ENCODE measurements around the gene AK1. TPM values are rescaled to one million over a fixed set of nuclear protein-coding genes. Genes with fewer than 3 reads are reported as not detected.

The AK1 gene
- polyA plus RNA-seq, 1 of the 3 experiments (the other 2 are of a cell fraction): 125 TPM

DNA sequence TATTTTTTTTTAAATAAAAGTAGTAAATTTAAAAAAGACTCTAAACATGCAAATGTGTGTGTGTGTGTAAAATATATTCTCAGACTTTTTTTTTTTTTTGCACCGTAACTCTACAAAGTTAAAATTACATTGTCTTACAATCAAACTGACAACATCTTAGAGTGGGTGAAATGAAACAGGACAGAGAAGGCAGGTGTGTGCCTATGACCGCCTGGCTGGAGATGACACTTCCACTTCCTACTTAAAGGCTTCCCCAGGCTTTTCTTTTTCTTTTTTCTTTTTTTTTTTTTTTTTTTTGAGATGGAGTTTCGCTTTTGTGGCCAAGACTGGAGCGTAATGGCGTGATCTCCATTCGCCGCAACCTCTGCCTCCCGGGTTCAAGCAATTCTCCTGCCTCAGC is 2.7 kb upstream of the AK1 start:
- DNase-seq: no peak
- H3K9ac ChIP-seq: no peak overlapping the region
- CTCF ChIA-PET: interaction anchor here (2.5 kb wide), 1 partner anchor 10 kb away, joined by 14 read pairs; no protein-coding TSS in a partner anchor
- TF ChIP-seq MXI1 (IDR thresholded peaks at IDR 0.05; ENCODE audit: low read depth, low read length) (no peak), RCOR1 (IDR thresholded peaks at IDR 0.05; ENCODE audit: low read length) (no peak), EP300 (IDR thresholded peaks at IDR 0.05; ENCODE audit: borderline replicate concordance in 1 of 2, low read depth in 1 of 2, low read length in 1 of 2) (no peak)
- no peak overlapping the region for H3K27ac ChIP-seq (ENCODE audit: low read depth in 2 of 2, low read length in 1 of 2)
- no peaks in the 10 kb centered on the region for H3K9me2 ChIP-seq
- H3K4me2 ChIP-seq: no peak overlapping the region
- no peak overlapping the region for H2AFZ ChIP-seq (ENCODE audit: low read depth)
- no peaks in the 10 kb centered on the region for H4K20me1 ChIP-seq (ENCODE audit: insufficient read depth)
- H3K9me3 ChIP-seq: no peaks in the 10 kb centered on the region
- H3F3A ChIP-seq (replicated peaks; ENCODE audit: insufficient read depth): peaks cover 6% of the 10 kb centered on the region
- H3K36me3 ChIP-seq (replicated peaks in 1 of 2; ENCODE audit: control insufficient read depth in 1 of 2, insufficient read depth in 2 of 2, low read length in 1 of 2): no peaks in the 10 kb centered on the region
- peaks cover 7% of the 10 kb centered on the region; the same call in 1 of the 2 replicates for H3K79me2 ChIP-seq (ENCODE audit: insufficient read depth)
- POLR2A ChIA-PET: no interaction called here
- H3K4me1 ChIP-seq (ENCODE audit: control insufficient read depth in 1 of 2, insufficient read depth in 2 of 2, low read depth in 1 of 2, low read length in 1 of 2): peaks cover 21 to 39% of the 10 kb centered on the region in 2 experiments; a peak in 2 of 4 replicates
- WGBS (ENCODE audit: low lambda C conversion rate): 82% methylated on average over 8 of the region's 8 CpGs
- no peaks in the 10 kb centered on the region for H3K27me3 ChIP-seq (ENCODE audit: insufficient read depth)
- no peak overlapping the region for H3K4me3 ChIP-seq (ENCODE audit: low read depth in 2 of 2, low read length in 1 of 2)

DNA sequence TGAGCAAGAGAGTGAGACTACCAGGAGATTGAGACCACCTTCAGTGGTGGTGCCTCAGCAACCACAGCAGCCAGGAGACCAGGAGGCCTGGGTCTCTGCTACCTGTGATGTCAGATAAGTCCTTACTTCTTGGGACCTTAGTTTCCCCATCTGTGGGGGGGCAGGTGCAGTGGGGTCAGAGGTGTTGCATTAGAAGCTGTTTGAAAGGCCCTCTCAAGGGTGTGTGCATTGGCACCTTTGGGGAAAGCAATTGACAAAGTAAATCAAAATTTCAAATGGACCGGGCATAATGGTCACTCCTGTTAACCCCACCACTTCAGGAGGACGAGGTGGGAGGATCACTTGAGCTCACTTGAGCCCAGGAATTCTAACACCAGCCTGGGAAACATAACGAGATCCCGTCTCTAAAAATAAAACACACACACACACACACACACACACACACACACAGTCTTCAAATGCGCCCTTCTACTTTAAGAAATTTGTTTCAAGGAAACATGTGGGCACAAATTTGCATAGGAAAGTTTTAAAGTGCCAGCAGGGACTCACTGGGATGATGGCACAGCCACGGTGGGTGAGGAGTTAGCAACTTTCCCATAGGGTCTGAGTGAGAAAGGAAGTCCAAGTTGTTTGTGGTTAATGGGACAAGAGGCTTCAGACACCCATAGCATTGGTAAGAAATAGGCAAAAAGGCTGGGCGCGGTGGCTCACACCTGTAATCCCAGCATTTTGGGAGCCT is 1.3 kb upstream of the AK1 start:
- Histone ChIP-seq H3K27ac (ENCODE audit: low read depth in 2 of 2, low read length in 1 of 2) (no peak overlapping the region), H3K9me3 (no peaks in the 10 kb centered on the region)
- POLR2A ChIA-PET: interaction anchor here (0.5 kb wide), 1 partner anchor 281 kb away, joined by 3 read pairs; no protein-coding TSS in a partner anchor

DNA sequence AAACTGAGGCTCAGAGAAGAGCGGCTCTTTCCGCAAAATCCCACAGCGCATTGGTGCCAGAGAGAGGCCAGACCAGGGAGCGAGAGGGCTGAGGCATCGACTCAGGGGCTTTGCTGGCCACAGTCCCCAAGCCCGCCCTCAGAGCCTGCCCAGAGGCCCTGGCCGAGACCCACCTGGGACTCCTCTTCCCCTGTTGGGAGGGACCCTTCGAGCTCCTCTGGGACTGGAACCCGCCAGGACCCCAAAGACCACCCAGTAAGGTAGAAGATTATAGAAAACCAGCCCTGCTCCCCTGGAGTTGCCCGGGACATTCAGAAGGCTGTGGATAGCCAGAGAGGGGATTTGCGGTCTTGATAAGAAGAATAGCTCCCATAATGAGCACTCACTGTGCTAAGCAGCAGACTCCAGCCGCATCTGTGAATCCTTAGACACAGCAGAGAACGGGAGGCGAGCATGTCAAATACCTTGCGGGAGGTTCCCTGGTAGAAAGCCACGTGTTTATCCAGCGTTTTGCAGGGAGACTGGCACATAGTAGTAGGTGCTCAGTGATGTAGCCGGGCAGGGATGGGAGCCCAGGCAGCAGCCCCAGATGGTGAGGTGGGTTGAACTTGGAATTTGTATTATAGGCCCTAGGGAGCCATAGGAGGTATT is 651 bp upstream of the AK1 start:
- H3K36me3 ChIP-seq (replicated peaks in 1 of 2; ENCODE audit: control insufficient read depth in 1 of 2, insufficient read depth in 2 of 2, low read length in 1 of 2): no peaks in the 10 kb centered on the region
- CTCF ChIA-PET: interaction anchor here (0.8 to 5.9 kb wide), 5 partner anchors 8 to 143 kb away, joined by 3 to 31 read pairs (median 12); partner anchors contain the start of genes CDK9, ENG and TOR2A
- DNase-seq: no peak
- H4K20me1 ChIP-seq (ENCODE audit: insufficient read depth): no peaks in the 10 kb centered on the region
- H3K79me2 ChIP-seq (ENCODE audit: insufficient read depth): peaks cover 7% of the 10 kb centered on the region; the same call in 1 of the 2 replicates
- peak overlapping the region; percentile 52 to 71 for H3K4me3 ChIP-seq (ENCODE audit: low read depth in 2 of 2, low read length in 1 of 2)
- H3K27me3 ChIP-seq (ENCODE audit: insufficient read depth): no peaks in the 10 kb centered on the region
- peak overlapping the region in 1 of 2 experiments; percentile 59; a peak in 1 of 4 replicates for H3K27ac ChIP-seq (ENCODE audit: low read depth in 2 of 2, low read length in 1 of 2)
- POLR2A ChIA-PET: interaction anchor here (0.5 kb wide), 1 partner anchor 280 kb away, joined by 3 read pairs; no protein-coding TSS in a partner anchor
- WGBS (ENCODE audit: low lambda C conversion rate): 47% methylated on average over 15 of the region's 18 CpGs
- H3K9me2 ChIP-seq: no peaks in the 10 kb centered on the region
- peak overlapping the region; percentile 97 for H3K4me2 ChIP-seq
- no peak for TF ChIP-seq NFIC (IDR thresholded peaks at IDR 0.05; ENCODE audit: borderline replicate concordance)
- TF ChIP-seq RFX5 (IDR thresholded peaks at IDR 0.05; ENCODE audit: low read length): no peak
- peaks cover 2% of the 10 kb centered on the region for H3F3A ChIP-seq (replicated peaks; ENCODE audit: insufficient read depth)
- H3K9ac ChIP-seq: peak overlapping the region; percentile 63; the same call in 1 of the 2 replicates
- H3K9me3 ChIP-seq: no peaks in the 10 kb centered on the region
- peaks cover 9 to 39% of the 10 kb centered on the region in 2 experiments; a peak in 2 of 4 replicates for H3K4me1 ChIP-seq (ENCODE audit: control insufficient read depth in 1 of 2, insufficient read depth in 2 of 2, low read depth in 1 of 2, low read length in 1 of 2)
- peak overlapping the region; percentile 93 for H2AFZ ChIP-seq (ENCODE audit: low read depth)

More for the DNA sequence above, 1.3 kb upstream of the AK1 start:
- Histone ChIP-seq H3K9ac (no peak overlapping the region), H3K4me1 (ENCODE audit: control insufficient read depth in 1 of 2, insufficient read depth in 2 of 2, low read depth in 1 of 2, low read length in 1 of 2) (peaks cover 9 to 34% of the 10 kb centered on the region in 2 experiments; a peak in 2 of 4 replicates), H3K4me3 (ENCODE audit: low read depth in 2 of 2, low read length in 1 of 2) (no peak overlapping the region), H4K20me1 (ENCODE audit: insufficient read depth) (no peaks in the 10 kb centered on the region), H3K9me2 (no peaks in the 10 kb centered on the region), H3K27me3 (ENCODE audit: insufficient read depth) (no peaks in the 10 kb centered on the region), H3K4me2 (no peak overlapping the region), H3K36me3 (replicated peaks in 1 of 2; ENCODE audit: control insufficient read depth in 1 of 2, insufficient read depth in 2 of 2, low read length in 1 of 2) (no peaks in the 10 kb centered on the region), H3F3A (replicated peaks; ENCODE audit: insufficient read depth) (peaks cover 2% of the 10 kb centered on the region), H3K79me2 (ENCODE audit: insufficient read depth) (peaks cover 7% of the 10 kb centered on the region; the same call in 1 of the 2 replicates), H2AFZ (ENCODE audit: low read depth) (no peak overlapping the region)
- no peak for DNase-seq
- TF ChIP-seq SIN3A (IDR thresholded peaks at IDR 0.05; ENCODE audit: borderline replicate concordance, low read depth, low read length): no peak
- 88% methylated on average over 8 of the region's 8 CpGs for WGBS (ENCODE audit: low lambda C conversion rate)
- CTCF ChIA-PET: interaction anchor here (0.8 to 5.9 kb wide), 4 partner anchors 9 to 144 kb away, joined by 3 to 31 read pairs (median 13); partner anchors contain the start of genes CDK9 and TOR2A
